Activated CD4-positive, alpha-beta T cell treated with anti-CD3 and anti-CD28 coated beads for 24 hours (primary cell): ENCODE measurements around the gene MAGEA9.
"Not testable (repeated sequence)": the region's sequence is repeated elsewhere in the genome, so short reads cannot be mapped to it uniquely, and the experiment has no call there.

Source experiments
- DNase-seq, 2 donors: peaks; one replicate each; pipeline ENCODE4 v3.0.0-alpha.2; 2020; ENCODE audit warnings: low read depth in 2 of 2

Gene MAGEA9

GRCh38 chrX:149807747-149808458 is 26.2 kb downstream of the MAGEA9 start:
- DNase-seq = no peak

GRCh38 chrX:149818652-149819051 is 36.9 kb downstream of the MAGEA9 start:
- DNase-seq = no peak

- DNase-seq = no peak
Observed at GRCh38 chrX:149819371-149819770, 37.6 kb downstream of the MAGEA9 start.

DNA sequence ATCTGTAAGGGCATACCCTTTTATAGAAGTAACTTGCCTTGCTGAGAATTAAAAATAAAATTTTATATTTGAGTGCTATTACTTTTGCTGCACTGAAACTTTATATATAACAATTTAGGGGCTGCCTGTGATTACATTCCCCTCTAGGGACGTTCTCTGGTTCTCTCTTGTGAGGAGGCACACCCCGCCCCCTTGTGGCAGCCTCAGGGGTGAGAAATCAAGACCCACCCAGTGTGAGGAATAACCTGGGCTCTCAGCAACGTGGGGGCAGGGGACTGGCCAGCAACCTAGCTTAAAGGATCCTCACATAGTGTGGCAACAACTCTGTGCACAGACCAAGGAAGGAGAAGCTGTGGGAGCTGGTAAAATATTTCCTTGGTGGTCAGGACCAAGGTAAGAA is 43.7 kb downstream of the MAGEA9 start:
- peak; percentile 30 to 45 for DNase-seq

- no peak for DNase-seq
Observed at GRCh38 chrX:149827254-149827653, 45.5 kb downstream of the MAGEA9 start.

DNA sequence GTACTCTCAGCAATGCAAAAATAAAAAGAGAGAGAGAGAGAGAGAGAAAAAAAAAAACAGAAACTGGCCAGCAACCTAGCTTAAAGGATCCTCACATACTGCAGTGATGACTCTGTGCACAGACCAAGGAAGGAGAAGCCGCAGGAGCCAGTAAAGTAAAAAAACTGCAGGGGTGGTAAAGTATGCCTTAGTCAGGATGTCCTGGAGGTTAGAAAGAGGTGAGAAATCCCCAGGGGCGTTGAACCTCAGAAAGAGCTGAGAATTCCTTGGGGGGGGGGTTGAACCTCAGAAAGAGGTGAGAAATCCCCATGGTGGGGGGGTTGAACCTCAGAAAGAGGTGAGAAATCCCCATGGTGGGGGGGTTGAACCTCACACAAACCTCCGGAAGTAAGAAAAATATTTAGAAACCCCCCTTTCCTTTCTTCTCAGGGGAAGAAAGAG is 48.0 kb downstream of the MAGEA9 start:
- DNase-seq = peak in 1 of 2 donors; percentile 7

- DNase-seq = no peak
Observed at GRCh38 chrX:149830192-149830873, 48.6 kb downstream of the MAGEA9 start.

GRCh38 chrX:149831473-149831872 is 49.7 kb downstream of the MAGEA9 start:
- no peak for DNase-seq

DNA sequence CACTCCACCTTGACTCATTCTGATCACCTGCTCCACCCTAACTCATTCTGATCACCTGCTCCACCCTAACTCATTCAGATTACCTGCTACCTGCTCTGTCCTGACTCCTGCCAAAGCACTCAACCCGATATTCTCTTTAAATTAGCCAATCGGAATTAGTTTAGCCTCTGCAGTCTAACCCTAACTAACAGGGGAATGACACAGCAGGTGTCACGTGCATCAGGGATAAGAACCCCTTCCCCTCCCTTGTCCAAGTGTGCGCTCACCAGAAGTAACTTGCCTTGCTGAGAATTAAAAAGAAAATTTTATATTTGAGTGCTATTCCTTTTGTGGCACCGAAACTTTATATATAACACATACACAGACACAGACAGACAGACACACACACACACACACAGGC is 55.0 kb downstream of the MAGEA9 start:
- not testable (repeated sequence) for DNase-seq

DNA sequence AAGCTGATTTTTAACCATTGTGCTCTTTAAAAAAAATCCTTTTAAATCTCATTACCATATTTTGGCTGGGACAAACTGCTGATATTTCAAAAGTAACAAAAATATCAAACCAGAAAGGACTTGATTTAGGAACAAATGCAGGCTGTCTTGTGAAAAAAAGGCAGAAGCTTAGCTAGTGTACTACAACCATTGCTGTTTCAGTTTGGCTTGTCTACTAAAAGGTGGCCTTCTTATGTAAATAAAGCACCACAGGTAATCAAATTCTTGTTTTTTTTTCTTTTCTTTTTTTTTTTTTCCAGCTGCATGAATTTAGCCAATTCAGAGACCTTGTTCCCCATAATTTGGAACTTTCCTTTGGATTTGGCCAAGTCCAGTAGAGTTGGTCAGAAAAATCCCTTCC is 55.4 kb downstream of the MAGEA9 start:
- no peak for DNase-seq
